ENCODE results near the gene MCF2. TPM values are rescaled to one million over a fixed set of nuclear protein-coding genes. Genes with fewer than 3 reads are reported as not detected.

Gene MCF2
- total RNA-seq, 4 donors from 2014 or later = 0.23 TPM; not detected in 3

DNA sequence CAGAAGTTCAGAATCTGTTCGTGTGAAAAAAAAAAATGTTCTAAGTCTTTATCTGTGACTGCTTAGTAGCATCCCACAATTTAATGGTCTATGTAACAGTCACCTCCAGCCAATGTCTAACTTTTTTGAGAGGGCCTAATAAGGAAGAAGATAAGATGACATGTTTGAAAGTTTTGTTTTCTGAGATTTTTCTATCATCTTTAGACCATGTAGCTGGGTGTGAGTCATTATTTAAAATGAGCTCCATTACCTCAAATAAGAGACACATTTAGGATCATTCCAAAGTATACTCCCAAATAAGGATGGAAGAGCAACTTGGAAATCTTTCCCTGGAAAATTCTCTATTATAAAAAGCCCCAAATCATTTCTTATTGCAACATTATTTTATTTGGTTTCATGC lies 28.2 kb upstream of the MCF2 start:
- H3K36me3 ChIP-seq = no peaks in the 10 kb centered on the region
- H3K9me3 ChIP-seq = no peaks in the 10 kb centered on the region
- H3K4me1 ChIP-seq = no peaks in the 10 kb centered on the region
- 71% methylated on average over 1 of the region's 1 CpG for WGBS
- DNase-seq (ENCODE audit: low spot score in 2 of 2) = no peak
- no peak overlapping the region for H3K27ac ChIP-seq
- no peaks in the 10 kb centered on the region for H3K27me3 ChIP-seq
- TF ChIP-seq POLR2A (IDR thresholded peaks at IDR 0.05) (no peak), EP300 (IDR thresholded peaks at IDR 0.05) (no peak), POLR2AphosphoS5 (IDR thresholded peaks at IDR 0.05) (no peak), CTCF (IDR thresholded peaks at IDR 0.05) (no peak)
- no peak overlapping the region for H3K4me3 ChIP-seq

- no peak for TF ChIP-seq CTCF (IDR thresholded peaks at IDR 0.05)
- no peak for TF ChIP-seq POLR2A (IDR thresholded peaks at IDR 0.05)
- no peak for TF ChIP-seq EP300 (IDR thresholded peaks at IDR 0.05)
- no peak for TF ChIP-seq POLR2AphosphoS5 (IDR thresholded peaks at IDR 0.05)
- Histone ChIP-seq H3K9me3 (no peaks in the 10 kb centered on the region), H3K27me3 (no peaks in the 10 kb centered on the region), H3K36me3 (no peaks in the 10 kb centered on the region), H3K4me1 (no peaks in the 10 kb centered on the region), H3K27ac (no peak overlapping the region), H3K4me3 (no peak overlapping the region)
- WGBS = 93% methylated on average over 1 of the region's 1 CpG
- no peak for DNase-seq (ENCODE audit: low spot score in 2 of 2)
Measured at GRCh38 chrX:139734996-139735395, 27.0 kb upstream of the MCF2 start.

DNA sequence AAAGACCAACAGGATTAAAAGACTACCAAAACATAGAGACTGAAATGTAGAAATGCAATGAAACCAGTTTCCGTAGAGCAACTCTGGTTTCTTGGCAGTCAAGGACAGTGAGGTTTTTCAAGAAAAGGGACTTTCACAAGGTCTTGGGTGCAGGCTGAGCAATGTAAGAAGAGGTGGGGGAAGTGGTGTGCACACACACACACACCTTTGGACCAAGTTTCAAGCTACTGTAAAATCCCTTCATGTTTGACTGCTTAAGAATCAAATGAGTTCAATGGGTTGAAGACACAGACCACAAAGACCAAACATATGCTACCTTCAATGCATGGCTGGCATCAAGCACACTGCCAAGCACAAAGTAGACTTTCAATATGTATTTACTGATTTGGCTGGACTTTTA lies 17.8 kb upstream of the MCF2 start:
- Histone ChIP-seq H3K4me3 (no peak overlapping the region), H3K4me1 (no peaks in the 10 kb centered on the region), H3K27ac (no peak overlapping the region), H3K36me3 (no peaks in the 10 kb centered on the region), H3K27me3 (no peaks in the 10 kb centered on the region), H3K9me3 (no peaks in the 10 kb centered on the region)
- 89% methylated on average over 1 of the region's 1 CpG for WGBS
- TF ChIP-seq CTCF (IDR thresholded peaks at IDR 0.05) (no peak), EP300 (IDR thresholded peaks at IDR 0.05) (no peak)
- DNase-seq (ENCODE audit: low spot score in 2 of 2) = no peak

- TF ChIP-seq POLR2AphosphoS5 (IDR thresholded peaks at IDR 0.05) (no peak), POLR2A (IDR thresholded peaks at IDR 0.05) (no peak)
- no peaks in the 10 kb centered on the region for H3K4me1 ChIP-seq
- no peak overlapping the region for H3K27ac ChIP-seq
- DNase-seq (ENCODE audit: low spot score in 2 of 2) = no peak
- H3K36me3 ChIP-seq = no peaks in the 10 kb centered on the region
- H3K9me3 ChIP-seq = no peaks in the 10 kb centered on the region
- no peaks in the 10 kb centered on the region for H3K27me3 ChIP-seq
- 76% methylated on average over 2 of the region's 2 CpGs for WGBS
- H3K4me3 ChIP-seq = no peak overlapping the region
Measured at GRCh38 chrX:139724626-139725025, 16.7 kb upstream of the MCF2 start.

- no peaks in the 10 kb centered on the region for H3K9me3 ChIP-seq
- 88% methylated on average over 6 of the region's 6 CpGs for WGBS
- TF ChIP-seq CTCF (IDR thresholded peaks at IDR 0.05) (no peak), POLR2A (IDR thresholded peaks at IDR 0.05) (no peak), POLR2AphosphoS5 (IDR thresholded peaks at IDR 0.05) (no peak), EP300 (IDR thresholded peaks at IDR 0.05) (no peak)
- H3K4me1 ChIP-seq = no peaks in the 10 kb centered on the region
- H3K27me3 ChIP-seq = no peaks in the 10 kb centered on the region
- no peaks in the 10 kb centered on the region for H3K36me3 ChIP-seq
- no peak for DNase-seq (ENCODE audit: low spot score in 2 of 2)
- no peak overlapping the region for H3K4me3 ChIP-seq
- H3K27ac ChIP-seq = no peak overlapping the region
Measured at GRCh38 chrX:139720979-139721378, 13.0 kb upstream of the MCF2 start.

DNA sequence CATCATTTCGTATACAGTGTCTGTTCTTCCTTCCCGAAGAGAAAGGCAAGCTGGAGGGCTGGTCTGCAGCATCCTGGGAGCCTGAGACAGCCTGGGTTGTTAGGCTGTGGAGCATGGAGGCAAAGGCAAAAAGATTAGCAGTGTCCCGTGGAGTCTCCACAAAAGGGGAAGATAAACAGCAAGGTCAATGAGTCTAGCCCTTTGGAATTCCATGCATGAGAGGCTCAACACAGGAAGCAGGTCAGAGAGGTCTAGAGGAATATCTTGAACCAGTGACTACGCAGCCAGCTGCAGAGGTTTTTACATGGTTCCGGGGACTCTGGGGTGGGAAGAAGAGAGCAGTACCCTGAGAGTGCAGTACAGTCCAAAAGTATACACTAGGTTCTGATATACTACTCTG lies 12.2 kb upstream of the MCF2 start:
- H3K27ac ChIP-seq = no peak overlapping the region
- H3K9me3 ChIP-seq = no peaks in the 10 kb centered on the region
- H3K4me1 ChIP-seq = no peaks in the 10 kb centered on the region
- DNase-seq (ENCODE audit: low spot score in 2 of 2) = no peak
- H3K27me3 ChIP-seq = no peaks in the 10 kb centered on the region
- H3K36me3 ChIP-seq = no peaks in the 10 kb centered on the region
- 75% methylated on average over 5 of the region's 5 CpGs for WGBS
- TF ChIP-seq CTCF (IDR thresholded peaks at IDR 0.05) (no peak), POLR2A (IDR thresholded peaks at IDR 0.05) (no peak), EP300 (IDR thresholded peaks at IDR 0.05) (no peak), POLR2AphosphoS5 (IDR thresholded peaks at IDR 0.05) (no peak)
- no peak overlapping the region for H3K4me3 ChIP-seq
